ENCODE results near the gene TTC23.

The TTC23 gene

GRCh38 chr15:99275525-99276128, 26.2 kb upstream of the TTC23 start:
- no peak for TF ChIP-seq REST (IDR thresholded peaks at IDR 0.05; ENCODE audit: insufficient read depth in 1 of 2, low read depth in 2 of 2, low read length in 2 of 2)
- no peak for TF ChIP-seq POLR2AphosphoS5 (IDR thresholded peaks at IDR 0.05; ENCODE audit: low read depth, low read length)
- TF ChIP-seq TAF1 (IDR thresholded peaks at IDR 0.05; ENCODE audit: borderline replicate concordance, insufficient read depth, low read length) = no peak
- TF ChIP-seq FOXP2 (optimal IDR thresholded peaks at IDR 0.05; ENCODE audit: borderline replicate concordance, extremely low read depth, extremely low read length, insufficient read depth) = no peak
- no peak for TF ChIP-seq SIN3A (IDR thresholded peaks at IDR 0.05; ENCODE audit: borderline replicate concordance, insufficient read depth, low read length)

GRCh38 chr15:99275061-99275460, 25.7 kb upstream of the TTC23 start:
- TF ChIP-seq POLR2AphosphoS5 (IDR thresholded peaks at IDR 0.05; ENCODE audit: low read depth, low read length) (no peak), TAF1 (IDR thresholded peaks at IDR 0.05; ENCODE audit: borderline replicate concordance, insufficient read depth, low read length) (no peak)

GRCh38 chr15:99273801-99274200, 24.4 kb upstream of the TTC23 start:
- TF ChIP-seq SIN3A (IDR thresholded peaks at IDR 0.05; ENCODE audit: borderline replicate concordance, insufficient read depth, low read length) (no peak), TAF1 (IDR thresholded peaks at IDR 0.05; ENCODE audit: borderline replicate concordance, insufficient read depth, low read length) (no peak), FOXP2 (optimal IDR thresholded peaks at IDR 0.05; ENCODE audit: borderline replicate concordance, extremely low read depth, extremely low read length, insufficient read depth) (no peak), POLR2AphosphoS5 (IDR thresholded peaks at IDR 0.05; ENCODE audit: low read depth, low read length) (no peak), REST (IDR thresholded peaks at IDR 0.05; ENCODE audit: insufficient read depth in 1 of 2, low read depth in 2 of 2, low read length in 2 of 2) (no peak)

GRCh38 chr15:99268431-99268830, 19.1 kb upstream of the TTC23 start:
- TF ChIP-seq FOXP2 (optimal IDR thresholded peaks at IDR 0.05; ENCODE audit: borderline replicate concordance, extremely low read depth, extremely low read length, insufficient read depth) = no peak
- TF ChIP-seq REST (IDR thresholded peaks at IDR 0.05; ENCODE audit: insufficient read depth in 1 of 2, low read depth in 2 of 2, low read length in 2 of 2) = no peak
- TF ChIP-seq TAF1 (IDR thresholded peaks at IDR 0.05; ENCODE audit: borderline replicate concordance, insufficient read depth, low read length) = no peak
- no peak for TF ChIP-seq POLR2AphosphoS5 (IDR thresholded peaks at IDR 0.05; ENCODE audit: low read depth, low read length)
- TF ChIP-seq SIN3A (IDR thresholded peaks at IDR 0.05; ENCODE audit: borderline replicate concordance, insufficient read depth, low read length) = no peak

GRCh38 chr15:99267957-99268356, 18.6 kb upstream of the TTC23 start:
- TF ChIP-seq FOXP2 (optimal IDR thresholded peaks at IDR 0.05; ENCODE audit: borderline replicate concordance, extremely low read depth, extremely low read length, insufficient read depth) (no peak), TAF1 (IDR thresholded peaks at IDR 0.05; ENCODE audit: borderline replicate concordance, insufficient read depth, low read length) (no peak), SIN3A (IDR thresholded peaks at IDR 0.05; ENCODE audit: borderline replicate concordance, insufficient read depth, low read length) (no peak), REST (IDR thresholded peaks at IDR 0.05; ENCODE audit: insufficient read depth in 1 of 2, low read depth in 2 of 2, low read length in 2 of 2) (no peak), POLR2AphosphoS5 (IDR thresholded peaks at IDR 0.05; ENCODE audit: low read depth, low read length) (no peak)

All from PFSK-1 (cell line).